Ascending aorta (tissue), 2 donors: ENCODE measurements around the gene CDC42BPA. TPM values are rescaled to one million over a fixed set of nuclear protein-coding genes. Genes with fewer than 3 reads are reported as not detected.

Experiments used
- DNase-seq, 2 donors: peaks; one replicate each; pipeline ENCODE4 v3.0.0-alpha.2; 2019; ENCODE audit warnings: low spot score in 2 of 2
- H3K27ac ChIP-seq, 2 donors: fragments of 200-600 bp; sonication (generic); one replicate each; pipeline ENCODE4 v1.5.1; 2016 to 2017; ENCODE audit warnings: mild to moderate bottlenecking in 1 of 2
- H3K27me3 ChIP-seq: fragments of 200-600 bp; sonication (generic); one replicate; pipeline ENCODE4 v1.5.1; 2017
- H3K36me3 ChIP-seq, 2 donors: fragments of 200-600 bp; sonication (generic); one replicate each; pipeline ENCODE4 v1.5.1; 2016
- H3K4me1 ChIP-seq, 2 donors: fragments of 200-600 bp; sonication (generic); one replicate each; pipeline ENCODE4 v1.5.1; 2016 to 2017; ENCODE audit warnings: mild to moderate bottlenecking in 1 of 2
- H3K4me3 ChIP-seq, 2 donors: fragments of 200-600 bp; sonication (generic); one replicate each; pipeline ENCODE4 v1.5.1; 2016 to 2017; ENCODE audit warnings: mild to moderate bottlenecking in 1 of 2
- H3K9me3 ChIP-seq, 2 donors: fragments of 200-600 bp; sonication (generic); one replicate each; pipeline ENCODE4 v1.5.1; 2016
- intact Hi-C: fragments of 100-400 bp; cut with DNase I; formaldehyde crosslinking; loops from one replicate; pipeline ENCODE4 v1.15.1; 2023
- total RNA-seq: library from RNA; depleted of rRNA; stranded (reverse); fragments of >200 nt; gene quantifications from one replicate; pipeline ENCODE4 v1.1.0, GENCODE V29; 2016
- TF ChIP-seq, protein P1 (sequence below), 3 experiments: fragments of 200-600 bp in 2 of 3; fragments of 450-650 bp in 1 of 3; sonication (generic) in 2 of 3; IDR thresholded peaks; one replicate each; pipeline ENCODE4 v1.5.1; 2016 to 2019; ENCODE audit warnings: antibody characterized with exemption in 3 of 3, mild to moderate bottlenecking in 1 of 3, moderate library complexity in 1 of 3

The CDC42BPA gene
- total RNA-seq, 1 donor from 2014 or later = 56.9 TPM

DNA sequence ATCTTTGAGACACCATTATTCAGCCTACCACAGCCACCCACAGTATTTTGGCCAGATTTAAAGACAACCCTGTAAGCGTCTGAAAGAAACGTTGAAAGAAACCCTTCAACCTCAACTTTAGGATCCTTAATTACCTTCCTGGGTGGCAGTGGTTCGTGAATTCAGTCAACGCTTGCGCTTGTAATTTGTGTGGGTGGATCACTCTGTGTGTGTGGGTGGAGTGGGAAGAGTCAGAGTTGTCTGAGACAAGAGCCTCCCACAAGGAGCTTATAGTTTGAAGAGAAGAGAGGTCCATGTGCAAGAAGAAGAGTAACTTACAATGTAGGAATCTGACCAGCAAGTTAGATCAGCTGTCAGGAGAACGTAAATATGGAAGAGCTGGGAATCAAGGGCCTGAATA lies 369.8 kb downstream of the CDC42BPA start:
- no peak for DNase-seq
- H3K9me3 ChIP-seq = peaks cover 0 to 5% of the 10 kb centered on the region in 2 donors
- H3K27ac ChIP-seq = no peak overlapping the region
- TF ChIP-seq, protein P1, sequence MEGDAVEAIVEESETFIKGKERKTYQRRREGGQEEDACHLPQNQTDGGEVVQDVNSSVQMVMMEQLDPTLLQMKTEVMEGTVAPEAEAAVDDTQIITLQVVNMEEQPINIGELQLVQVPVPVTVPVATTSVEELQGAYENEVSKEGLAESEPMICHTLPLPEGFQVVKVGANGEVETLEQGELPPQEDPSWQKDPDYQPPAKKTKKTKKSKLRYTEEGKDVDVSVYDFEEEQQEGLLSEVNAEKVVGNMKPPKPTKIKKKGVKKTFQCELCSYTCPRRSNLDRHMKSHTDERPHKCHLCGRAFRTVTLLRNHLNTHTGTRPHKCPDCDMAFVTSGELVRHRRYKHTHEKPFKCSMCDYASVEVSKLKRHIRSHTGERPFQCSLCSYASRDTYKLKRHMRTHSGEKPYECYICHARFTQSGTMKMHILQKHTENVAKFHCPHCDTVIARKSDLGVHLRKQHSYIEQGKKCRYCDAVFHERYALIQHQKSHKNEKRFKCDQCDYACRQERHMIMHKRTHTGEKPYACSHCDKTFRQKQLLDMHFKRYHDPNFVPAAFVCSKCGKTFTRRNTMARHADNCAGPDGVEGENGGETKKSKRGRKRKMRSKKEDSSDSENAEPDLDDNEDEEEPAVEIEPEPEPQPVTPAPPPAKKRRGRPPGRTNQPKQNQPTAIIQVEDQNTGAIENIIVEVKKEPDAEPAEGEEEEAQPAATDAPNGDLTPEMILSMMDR (IDR thresholded peaks at IDR 0.05) = no peak
- intact Hi-C loops = loop anchor here (10.0 kb wide), 1 partner anchor 376 kb away; no protein-coding TSS in a partner anchor
- no peak overlapping the region for H3K4me3 ChIP-seq
- H3K36me3 ChIP-seq = no peaks in the 10 kb centered on the region
- no peaks in the 10 kb centered on the region for H3K27me3 ChIP-seq
- no peaks in the 10 kb centered on the region for H3K4me1 ChIP-seq

DNA sequence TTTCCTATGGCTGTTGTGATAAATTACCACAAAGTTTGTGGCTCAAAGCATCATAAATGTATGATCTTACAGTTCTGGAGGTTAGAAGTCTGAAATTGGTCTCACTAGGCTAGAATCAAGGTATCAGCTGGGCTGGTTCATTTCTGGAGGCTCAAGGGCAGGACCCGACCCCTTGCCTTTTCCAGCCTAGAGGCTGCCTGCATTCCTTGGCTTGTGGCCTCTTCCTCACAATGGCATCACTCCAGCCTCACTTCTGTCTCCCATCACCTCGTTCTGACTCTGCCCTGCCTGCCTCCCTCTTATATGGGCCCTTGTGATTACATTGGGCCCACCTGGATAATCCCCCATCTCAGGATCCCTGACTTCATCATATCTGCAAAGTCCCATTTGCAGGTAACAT lies 370.2 kb downstream of the CDC42BPA start:
- Histone ChIP-seq H3K27ac (no peak overlapping the region), H3K4me1 (no peaks in the 10 kb centered on the region)

DNA sequence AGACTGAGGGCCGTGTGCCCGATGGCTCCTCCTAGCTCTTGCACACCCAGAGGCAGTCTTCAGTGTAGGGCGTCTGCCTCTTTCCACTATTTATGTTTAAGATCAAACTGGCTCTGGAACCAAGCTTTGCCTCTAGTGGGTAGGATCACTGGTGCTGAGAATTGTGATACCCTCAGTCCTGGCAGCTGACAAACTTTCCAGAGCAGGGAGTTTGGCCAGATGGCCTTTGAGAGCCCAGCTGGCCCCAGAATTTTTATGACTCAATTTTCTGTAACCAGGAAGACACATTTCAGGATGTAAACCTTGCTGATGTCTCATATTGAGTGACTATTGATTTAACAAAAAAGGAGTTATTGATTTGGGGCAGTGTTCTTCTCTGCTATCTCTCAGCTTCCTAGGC lies 371.5 kb downstream of the CDC42BPA start:
- H3K4me1 ChIP-seq = peaks cover 0 to 3% of the 10 kb centered on the region in 2 donors
- peak in 1 of 2 donors; percentile 34 for DNase-seq
- H3K27me3 ChIP-seq = no peaks in the 10 kb centered on the region
- no peak overlapping the region for H3K27ac ChIP-seq
- H3K9me3 ChIP-seq = peaks cover 0 to 5% of the 10 kb centered on the region in 2 donors
- H3K36me3 ChIP-seq = no peaks in the 10 kb centered on the region
- no peak overlapping the region for H3K4me3 ChIP-seq
- intact Hi-C loops = loop anchor here (10.0 kb wide), 1 partner anchor 378 kb away; no protein-coding TSS in a partner anchor
- TF ChIP-seq, protein P1 (IDR thresholded peaks at IDR 0.05) = no peak

More for the DNA sequence above, 370.2 kb downstream of the CDC42BPA start:
- intact Hi-C loops = loop anchor here (10.0 kb wide), 1 partner anchor 377 kb away; no protein-coding TSS in a partner anchor
- H3K36me3 ChIP-seq = no peaks in the 10 kb centered on the region
- H3K27me3 ChIP-seq = no peaks in the 10 kb centered on the region
- H3K9me3 ChIP-seq = peaks cover 0 to 5% of the 10 kb centered on the region in 2 donors
- H3K4me3 ChIP-seq = no peak overlapping the region
- peak in 1 of 2 donors; percentile 13 for DNase-seq
- TF ChIP-seq, protein P1 (IDR thresholded peaks at IDR 0.05) = no peak

DNA sequence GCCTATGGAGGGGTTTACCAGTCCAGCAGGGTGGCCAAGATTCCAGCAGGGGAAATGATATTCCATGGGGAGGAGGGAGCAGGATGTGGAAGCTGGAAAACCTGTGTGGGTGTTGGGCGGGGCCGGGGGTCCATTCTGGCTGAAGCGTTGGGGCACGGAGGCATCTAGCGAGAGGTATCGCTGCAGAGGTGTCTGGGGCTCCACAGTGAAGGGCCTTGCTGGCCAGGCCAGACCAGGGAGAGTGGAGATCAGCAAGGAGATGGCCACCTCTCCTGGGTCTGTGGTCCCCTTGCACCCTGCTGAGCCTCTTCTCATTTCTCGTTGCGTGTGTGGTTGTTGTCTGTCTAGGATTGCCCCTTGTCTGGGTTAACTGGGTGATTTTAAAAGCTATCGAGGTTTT lies 372.0 kb downstream of the CDC42BPA start:
- H3K27ac ChIP-seq = no peak overlapping the region
- H3K27me3 ChIP-seq = no peaks in the 10 kb centered on the region
- TF ChIP-seq, protein P1 (IDR thresholded peaks at IDR 0.05) = no peak

DNA sequence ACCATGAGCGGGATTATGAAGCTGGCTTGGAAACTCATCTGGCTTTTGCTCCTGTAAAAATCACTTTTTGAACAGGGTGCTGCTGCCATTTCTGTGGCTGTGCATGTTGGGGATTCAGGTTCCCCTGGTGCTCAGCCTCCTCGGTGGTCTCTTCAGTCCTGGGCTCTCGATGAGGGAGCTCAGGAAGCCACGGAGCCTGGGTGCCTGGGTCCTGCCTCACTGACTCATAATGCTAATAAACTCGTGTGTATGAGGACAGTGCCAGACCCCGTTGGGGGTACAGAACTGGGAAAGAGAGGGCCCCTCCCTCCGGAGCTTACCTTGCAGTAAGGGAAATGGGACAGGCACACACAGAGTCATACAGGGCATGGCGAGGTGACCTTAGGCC lies 372.4 kb downstream of the CDC42BPA start:
- TF ChIP-seq, protein P1 (IDR thresholded peaks at IDR 0.05) = no peak
- H3K4me3 ChIP-seq = no peak overlapping the region
- H3K27ac ChIP-seq = no peak overlapping the region
- H3K36me3 ChIP-seq = no peaks in the 10 kb centered on the region
- peaks cover 4 to 8% of the 10 kb centered on the region in 2 donors for H3K4me1 ChIP-seq
- peaks cover 0 to 5% of the 10 kb centered on the region in 2 donors for H3K9me3 ChIP-seq
- peak in 1 of 2 donors; percentile 47 for DNase-seq
- intact Hi-C loops = loop anchor here (10.0 kb wide), 1 partner anchor 379 kb away; no protein-coding TSS in a partner anchor
- no peaks in the 10 kb centered on the region for H3K27me3 ChIP-seq

More for the DNA sequence above, 372.0 kb downstream of the CDC42BPA start:
- Histone ChIP-seq H3K9me3 (peaks cover 0 to 5% of the 10 kb centered on the region in 2 donors), H3K4me1 (peaks cover 0 to 4% of the 10 kb centered on the region in 2 donors), H3K36me3 (no peaks in the 10 kb centered on the region), H3K4me3 (no peak overlapping the region)
- peak in 1 of 2 donors; percentile 57 for DNase-seq
- intact Hi-C loops = loop anchor here (10.0 kb wide), 1 partner anchor 379 kb away; no protein-coding TSS in a partner anchor
